T-helper 2 cell treated with Interferon-gamma antibody and Interleukin-4, amounts not matched to agents 5 μg/mL and 100 μg/mL, for 36 hours (primary cell): ENCODE measurements around the gene STK33.

Source experiments
- DNase-seq: peaks from one replicate; pipeline ENCODE4 v3.0.0; 2021; ENCODE audit warnings: low spot score
- H3K27ac Mint-ChIP-seq: one replicate; pipeline ENCODE4 v1.8.0; 2021; ENCODE audit warnings: mild to moderate bottlenecking, mixed read lengths
- H3K27me3 Mint-ChIP-seq: one replicate; pipeline ENCODE4 v1.8.0; 2021; ENCODE audit warnings: low read depth, mixed read lengths
- H3K36me3 Mint-ChIP-seq: one replicate; pipeline ENCODE4 v1.8.0; 2021; ENCODE audit warnings: low read depth, mixed read lengths
- H3K4me1 Mint-ChIP-seq: one replicate; pipeline ENCODE4 v1.8.0; 2021; ENCODE audit warnings: low read depth, mixed read lengths
- H3K4me3 Mint-ChIP-seq: one replicate; pipeline ENCODE4 v1.8.0; 2022; ENCODE audit warnings: mild to moderate bottlenecking, moderate library complexity, mixed read lengths
- H3K9me3 Mint-ChIP-seq: one replicate; pipeline ENCODE4 v1.8.0; 2021; ENCODE audit warnings: mixed read lengths

The STK33 gene

GRCh38 chr11:8544807-8545206 lies 49.2 kb downstream of the STK33 start:
- H3K9me3 Mint-ChIP-seq = no peaks in the 10 kb centered on the region
- H3K4me3 Mint-ChIP-seq = no peak overlapping the region
- H3K27ac Mint-ChIP-seq = no peak overlapping the region
- H3K4me1 Mint-ChIP-seq = no peaks in the 10 kb centered on the region
- DNase-seq = no peak
- H3K36me3 Mint-ChIP-seq = no peaks in the 10 kb centered on the region
- no peaks in the 10 kb centered on the region for H3K27me3 Mint-ChIP-seq

- no peaks in the 10 kb centered on the region for H3K36me3 Mint-ChIP-seq
- no peaks in the 10 kb centered on the region for H3K27me3 Mint-ChIP-seq
- no peak overlapping the region for H3K4me3 Mint-ChIP-seq
- no peaks in the 10 kb centered on the region for H3K4me1 Mint-ChIP-seq
- no peak overlapping the region for H3K27ac Mint-ChIP-seq
- no peak for DNase-seq
- H3K9me3 Mint-ChIP-seq = no peaks in the 10 kb centered on the region
Observed at GRCh38 chr11:8543278-8543677, 50.8 kb downstream of the STK33 start.

GRCh38 chr11:8541448-8541847 lies 52.6 kb downstream of the STK33 start:
- Mint-ChIP-seq H3K27ac (no peak overlapping the region), H3K4me1 (no peaks in the 10 kb centered on the region), H3K9me3 (no peaks in the 10 kb centered on the region), H3K36me3 (no peaks in the 10 kb centered on the region), H3K4me3 (no peak overlapping the region), H3K27me3 (no peaks in the 10 kb centered on the region)
- DNase-seq = no peak

DNA sequence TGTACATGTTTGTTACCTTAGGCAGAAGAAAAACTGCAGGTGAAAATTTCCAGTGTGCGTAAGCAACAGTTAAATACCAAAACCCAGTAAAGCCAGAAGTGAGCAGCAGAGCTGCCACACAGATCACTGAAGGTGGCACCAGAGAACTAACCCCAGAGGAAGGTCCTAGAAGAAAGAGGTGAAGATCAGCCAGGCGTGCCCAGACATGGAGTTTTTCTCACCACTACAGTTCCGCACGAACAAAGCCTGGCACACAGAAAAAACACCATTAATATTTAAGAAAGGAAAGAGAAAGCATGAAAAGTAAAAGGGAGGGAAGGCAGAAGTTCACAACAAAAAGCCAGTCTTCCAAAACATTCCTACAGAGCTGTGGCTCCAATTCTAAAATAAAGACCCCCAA lies 60.7 kb downstream of the STK33 start:
- Mint-ChIP-seq H3K36me3 (no peaks in the 10 kb centered on the region), H3K27ac (no peak overlapping the region), H3K4me3 (no peak overlapping the region), H3K27me3 (no peaks in the 10 kb centered on the region), H3K4me1 (no peaks in the 10 kb centered on the region), H3K9me3 (no peaks in the 10 kb centered on the region)
- DNase-seq = no peak

DNA sequence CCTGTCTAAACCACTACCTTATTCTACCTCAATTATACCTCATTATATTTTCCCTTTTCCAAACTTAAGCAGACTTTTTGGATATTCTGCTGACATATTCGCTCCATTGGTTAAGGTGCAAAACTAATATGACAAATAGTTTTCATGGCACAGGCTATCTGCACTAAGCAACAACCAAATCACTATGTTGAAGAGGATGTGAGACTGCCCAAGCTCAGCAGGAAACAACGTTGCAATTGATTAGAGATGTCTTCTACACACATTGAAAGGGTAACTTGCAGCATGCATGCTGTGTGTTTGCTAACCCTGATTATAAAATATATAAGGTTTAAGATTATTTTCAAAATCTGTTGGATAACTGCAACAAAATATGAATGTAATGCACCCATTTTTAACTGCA lies 61.6 kb downstream of the STK33 start:
- no peaks in the 10 kb centered on the region for H3K36me3 Mint-ChIP-seq
- no peak overlapping the region for H3K4me3 Mint-ChIP-seq
- no peak for DNase-seq
- H3K27me3 Mint-ChIP-seq = no peaks in the 10 kb centered on the region
- no peak overlapping the region for H3K27ac Mint-ChIP-seq
- no peaks in the 10 kb centered on the region for H3K4me1 Mint-ChIP-seq
- no peaks in the 10 kb centered on the region for H3K9me3 Mint-ChIP-seq

GRCh38 chr11:8531982-8532381 lies 62.0 kb downstream of the STK33 start:
- Mint-ChIP-seq H3K4me1 (no peaks in the 10 kb centered on the region), H3K4me3 (no peak overlapping the region), H3K27me3 (no peaks in the 10 kb centered on the region), H3K9me3 (no peaks in the 10 kb centered on the region), H3K27ac (no peak overlapping the region), H3K36me3 (no peaks in the 10 kb centered on the region)
- DNase-seq = no peak

- DNase-seq = no peak
- Mint-ChIP-seq H3K27ac (no peak overlapping the region), H3K4me3 (no peak overlapping the region), H3K27me3 (no peaks in the 10 kb centered on the region), H3K4me1 (no peaks in the 10 kb centered on the region), H3K9me3 (no peaks in the 10 kb centered on the region), H3K36me3 (no peaks in the 10 kb centered on the region)
Observed at GRCh38 chr11:8531312-8531711, 62.7 kb downstream of the STK33 start.

- no peak overlapping the region for H3K4me3 Mint-ChIP-seq
- H3K27me3 Mint-ChIP-seq = no peaks in the 10 kb centered on the region
- DNase-seq = no peak
- no peak overlapping the region for H3K27ac Mint-ChIP-seq
- no peaks in the 10 kb centered on the region for H3K4me1 Mint-ChIP-seq
- no peaks in the 10 kb centered on the region for H3K36me3 Mint-ChIP-seq
- no peaks in the 10 kb centered on the region for H3K9me3 Mint-ChIP-seq
Observed at GRCh38 chr11:8527939-8528338, 66.1 kb downstream of the STK33 start.

DNA sequence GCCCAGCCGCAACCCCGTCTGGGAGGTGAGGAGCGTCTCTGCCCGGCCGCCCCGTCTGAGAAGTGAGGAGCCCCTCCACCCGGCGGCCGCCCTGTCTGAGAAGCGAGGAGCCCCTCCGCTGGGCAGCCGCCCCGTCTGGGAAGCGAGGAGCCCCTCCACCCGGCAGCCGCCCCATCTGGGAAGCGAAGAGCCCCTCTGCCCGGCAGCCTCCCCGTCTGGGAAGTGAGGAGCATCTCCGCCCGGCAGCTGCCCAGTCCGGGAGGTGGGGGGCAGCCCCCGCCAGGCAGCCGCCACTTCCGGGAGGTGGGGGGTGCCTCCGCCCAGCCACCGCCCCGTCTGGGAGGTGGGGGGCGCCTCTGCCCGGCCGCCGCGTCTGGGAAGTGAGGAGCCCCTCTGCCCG lies 70.6 kb downstream of the STK33 start:
- Mint-ChIP-seq H3K27me3 (peaks cover 3% of the 10 kb centered on the region), H3K36me3 (no peaks in the 10 kb centered on the region), H3K27ac (no peak overlapping the region), H3K4me3 (no peak overlapping the region), H3K9me3 (no peaks in the 10 kb centered on the region), H3K4me1 (no peaks in the 10 kb centered on the region)
- no peak for DNase-seq

GRCh38 chr11:8512547-8512946 lies 81.5 kb downstream of the STK33 start:
- Mint-ChIP-seq H3K4me1 (no peaks in the 10 kb centered on the region), H3K9me3 (no peaks in the 10 kb centered on the region), H3K4me3 (no peak overlapping the region), H3K36me3 (no peaks in the 10 kb centered on the region), H3K27me3 (peaks cover 2% of the 10 kb centered on the region), H3K27ac (no peak overlapping the region)
- no peak for DNase-seq

DNA sequence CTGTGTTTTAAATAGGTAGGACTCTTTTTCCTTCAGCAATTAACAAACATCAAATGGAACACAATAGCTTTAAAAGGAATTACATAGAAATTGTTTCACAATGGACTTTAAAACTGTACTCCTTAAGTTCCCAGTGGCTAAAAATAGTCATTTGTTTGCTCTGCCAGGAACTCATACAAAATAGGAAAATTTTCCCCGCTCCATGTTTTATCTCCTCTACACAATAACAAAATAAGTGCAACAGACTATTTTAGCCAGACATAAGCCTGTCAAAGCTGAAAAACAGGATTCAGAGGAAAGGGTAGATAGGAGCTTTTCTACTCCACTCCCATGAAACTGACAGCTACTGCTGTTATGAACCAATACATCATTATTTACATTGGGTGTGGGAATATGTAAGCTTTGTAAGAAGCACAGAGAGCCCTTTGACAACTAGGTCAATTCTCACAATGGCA lies 90.1 kb downstream of the STK33 start:
- Mint-ChIP-seq H3K9me3 (no peaks in the 10 kb centered on the region), H3K27ac (no peak overlapping the region), H3K4me1 (no peaks in the 10 kb centered on the region), H3K27me3 (no peaks in the 10 kb centered on the region), H3K36me3 (no peaks in the 10 kb centered on the region), H3K4me3 (no peak overlapping the region)
- DNase-seq = no peak

DNA sequence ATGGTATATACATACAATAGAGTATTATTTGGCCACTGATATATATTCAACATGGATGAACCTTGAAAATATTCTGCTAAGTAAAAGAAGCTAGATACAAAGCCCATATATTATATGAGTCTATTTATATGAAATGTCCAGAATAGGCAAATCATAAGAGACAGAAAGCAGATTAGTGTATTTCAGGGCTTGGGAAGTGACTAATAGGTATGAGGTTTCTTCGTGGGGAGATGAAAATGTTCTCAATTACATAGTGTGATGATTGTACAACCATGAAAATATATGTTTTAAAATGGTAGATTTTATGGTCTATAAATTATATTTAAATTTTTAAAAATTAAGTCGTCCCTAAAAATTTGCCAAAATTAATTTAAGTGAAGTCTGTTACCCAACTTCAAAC lies 92.2 kb downstream of the STK33 start:
- H3K9me3 Mint-ChIP-seq = no peaks in the 10 kb centered on the region
- H3K27me3 Mint-ChIP-seq = no peaks in the 10 kb centered on the region
- H3K4me1 Mint-ChIP-seq = no peaks in the 10 kb centered on the region
- no peak overlapping the region for H3K4me3 Mint-ChIP-seq
- H3K36me3 Mint-ChIP-seq = no peaks in the 10 kb centered on the region
- no peak for DNase-seq
- no peak overlapping the region for H3K27ac Mint-ChIP-seq

- Mint-ChIP-seq H3K36me3 (no peaks in the 10 kb centered on the region), H3K4me1 (no peaks in the 10 kb centered on the region), H3K4me3 (no peak overlapping the region), H3K27me3 (no peaks in the 10 kb centered on the region), H3K27ac (no peak overlapping the region), H3K9me3 (no peaks in the 10 kb centered on the region)
- DNase-seq = no peak
Observed at GRCh38 chr11:8488395-8488794, 105.6 kb downstream of the STK33 start.

DNA sequence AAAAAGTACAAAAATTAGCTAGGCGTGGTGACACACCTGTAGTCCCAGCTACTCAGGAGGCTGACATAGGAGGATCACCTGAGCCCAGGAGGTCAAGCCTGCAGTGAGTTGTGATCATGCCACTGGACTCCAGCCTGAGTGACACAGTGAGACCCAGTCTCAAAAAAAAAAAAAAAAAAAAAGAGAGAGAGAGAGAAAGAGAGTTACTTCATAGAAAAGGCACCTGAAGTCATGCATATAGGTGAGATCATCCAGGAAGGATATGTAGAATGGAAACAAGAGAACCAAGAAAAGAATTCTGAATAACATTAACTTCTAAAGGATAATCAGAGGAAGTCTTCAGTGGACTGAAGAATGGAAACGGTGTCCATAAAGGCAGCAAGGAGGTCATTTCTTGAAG lies 106.8 kb downstream of the STK33 start:
- Mint-ChIP-seq H3K9me3 (no peaks in the 10 kb centered on the region), H3K36me3 (no peaks in the 10 kb centered on the region), H3K4me3 (no peak overlapping the region), H3K27ac (no peak overlapping the region), H3K4me1 (no peaks in the 10 kb centered on the region), H3K27me3 (no peaks in the 10 kb centered on the region)
- no peak for DNase-seq

DNA sequence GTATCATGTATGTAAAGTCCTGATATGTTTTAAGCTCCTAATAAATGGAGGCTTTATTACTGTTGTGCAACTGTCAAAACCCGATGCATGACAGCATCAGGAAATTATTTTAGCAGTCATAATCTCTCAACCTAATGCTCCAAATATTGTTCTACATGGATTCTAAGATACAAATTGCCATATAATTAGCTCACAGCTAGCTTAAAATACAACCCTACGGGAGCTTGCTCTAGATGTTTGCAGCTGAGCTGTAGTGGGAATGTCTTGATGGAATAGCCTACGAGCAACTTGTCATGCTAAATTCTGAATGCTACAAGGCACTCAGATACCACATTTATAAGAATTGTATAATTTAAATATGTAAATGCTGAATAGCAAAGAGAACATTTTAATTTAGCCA lies 109.8 kb downstream of the STK33 start:
- Mint-ChIP-seq H3K4me3 (no peak overlapping the region), H3K27ac (no peak overlapping the region)
- no peak for DNase-seq

More for the DNA sequence above, 109.8 kb downstream of the STK33 start:
- no peaks in the 10 kb centered on the region for H3K27me3 Mint-ChIP-seq
- H3K4me1 Mint-ChIP-seq = no peaks in the 10 kb centered on the region
- no peaks in the 10 kb centered on the region for H3K36me3 Mint-ChIP-seq
- no peaks in the 10 kb centered on the region for H3K9me3 Mint-ChIP-seq
